Naive B cell (primary cell): Measurements from ENCODE around the gene SPEF1. TPM values are rescaled to one million over a fixed set of nuclear protein-coding genes. Genes with fewer than 3 reads are reported as not detected.

Experiments
- ATAC-seq, 2 donors: fragments of 150-1000 bp; cut with Tn5 transposase; 2 replicates each; pipeline ENCODE4 v1.10.0; 2021; ENCODE audit warnings: low read depth in 2 of 2, mild to moderate bottlenecking in 2 of 2, moderate library complexity in 2 of 2
- DNase-seq: peaks from one replicate; pipeline ENCODE4 v3.0.0; 2022
- H3K27ac Mint-ChIP-seq, 6 donors: one replicate each; pipeline ENCODE4 v1.8.0; 2020 to 2022; ENCODE audit warnings: mild to moderate bottlenecking in 6 of 6, mixed read lengths in 6 of 6, moderate library complexity in 5 of 6, inconsistent platforms in 2 of 6
- H3K27me3 Mint-ChIP-seq, 3 donors: one replicate each; pipeline ENCODE4 v1.8.0; 2021 to 2022; ENCODE audit warnings: mixed read lengths in 3 of 3, mild to moderate bottlenecking in 1 of 3
- H3K36me3 Mint-ChIP-seq, 2 donors: one replicate each; pipeline ENCODE4 v1.8.0; 2020 to 2022; ENCODE audit warnings: mixed read lengths in 2 of 2, inconsistent platforms in 1 of 2, mild to moderate bottlenecking in 1 of 2
- H3K4me1 Mint-ChIP-seq, 3 donors: one replicate each; pipeline ENCODE4 v1.8.0; 2020 to 2022; ENCODE audit warnings: mixed read lengths in 3 of 3, inconsistent platforms in 1 of 3, mild to moderate bottlenecking in 1 of 3, moderate library complexity in 1 of 3
- H3K4me3 Mint-ChIP-seq, 8 donors: one replicate each; pipeline ENCODE4 v1.8.0; 2020 to 2022; ENCODE audit warnings: mild to moderate bottlenecking in 8 of 8, mixed read lengths in 8 of 8, moderate library complexity in 8 of 8, inconsistent platforms in 2 of 8
- H3K9me3 Mint-ChIP-seq, 7 donors: one replicate each; pipeline ENCODE4 v1.8.0; 2020 to 2022; ENCODE audit warnings: mixed read lengths in 7 of 7, mild to moderate bottlenecking in 5 of 7, inconsistent platforms in 2 of 7, moderate library complexity in 1 of 7
- polyA plus RNA-seq, 6 donors: library from polyadenylated mRNA; unstranded; fragments of 300-500 nt; fragmentation: Illumina TruSeq; gene quantifications; one replicate each; pipeline ENCODE4 v1.2.3, GENCODE V29; 2021; ENCODE audit warnings: low read depth in 6 of 6

SPEF1 gene
- polyA plus RNA-seq, 6 donors from 2014 or later = not detected

- no peaks in the 10 kb centered on the region for H3K36me3 Mint-ChIP-seq
- H3K4me1 Mint-ChIP-seq = peaks cover 15 to 34% (median 30%) of the 10 kb centered on the region in 3 donors
- H3K4me3 Mint-ChIP-seq = no peak overlapping the region
- no peak overlapping the region for H3K27ac Mint-ChIP-seq
- DNase-seq (no peak), ATAC-seq (no peak)
- H3K27me3 Mint-ChIP-seq = peaks cover 0 to 7% (median 4%) of the 10 kb centered on the region in 3 donors
- no peaks in the 10 kb centered on the region for H3K9me3 Mint-ChIP-seq
Observed at GRCh38 chr20:3815703-3816315, 34.6 kb upstream of the SPEF1 start.

DNA sequence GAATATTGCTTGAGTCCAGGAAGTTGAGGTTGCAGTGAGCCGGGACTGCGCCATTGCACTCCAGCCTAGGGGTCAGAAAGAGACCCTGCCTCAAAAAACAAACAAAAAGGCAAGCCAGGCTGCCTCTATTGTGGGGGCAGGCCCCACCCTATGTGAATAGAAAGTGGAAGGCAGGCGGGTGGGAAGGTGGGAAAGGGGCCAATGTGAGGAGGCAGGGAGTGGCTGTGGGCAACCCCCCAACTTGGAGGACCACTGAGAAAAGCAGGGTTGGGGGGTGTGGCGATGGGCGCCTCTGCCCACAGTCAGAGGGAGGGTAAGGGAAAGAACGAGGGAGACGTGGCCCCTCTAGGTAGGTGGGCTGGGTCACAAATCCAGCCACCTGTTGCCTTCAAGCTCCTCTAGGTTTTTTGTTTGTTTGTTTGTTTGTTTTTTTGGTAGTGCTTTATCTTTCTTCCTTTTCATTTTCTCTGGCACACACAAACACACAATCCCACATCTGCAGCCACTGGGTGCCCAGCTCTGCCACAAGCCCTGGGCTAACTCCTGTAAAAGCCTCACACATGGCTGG lies 33.8 kb upstream of the SPEF1 start:
- H3K36me3 Mint-ChIP-seq = no peaks in the 10 kb centered on the region

DNA sequence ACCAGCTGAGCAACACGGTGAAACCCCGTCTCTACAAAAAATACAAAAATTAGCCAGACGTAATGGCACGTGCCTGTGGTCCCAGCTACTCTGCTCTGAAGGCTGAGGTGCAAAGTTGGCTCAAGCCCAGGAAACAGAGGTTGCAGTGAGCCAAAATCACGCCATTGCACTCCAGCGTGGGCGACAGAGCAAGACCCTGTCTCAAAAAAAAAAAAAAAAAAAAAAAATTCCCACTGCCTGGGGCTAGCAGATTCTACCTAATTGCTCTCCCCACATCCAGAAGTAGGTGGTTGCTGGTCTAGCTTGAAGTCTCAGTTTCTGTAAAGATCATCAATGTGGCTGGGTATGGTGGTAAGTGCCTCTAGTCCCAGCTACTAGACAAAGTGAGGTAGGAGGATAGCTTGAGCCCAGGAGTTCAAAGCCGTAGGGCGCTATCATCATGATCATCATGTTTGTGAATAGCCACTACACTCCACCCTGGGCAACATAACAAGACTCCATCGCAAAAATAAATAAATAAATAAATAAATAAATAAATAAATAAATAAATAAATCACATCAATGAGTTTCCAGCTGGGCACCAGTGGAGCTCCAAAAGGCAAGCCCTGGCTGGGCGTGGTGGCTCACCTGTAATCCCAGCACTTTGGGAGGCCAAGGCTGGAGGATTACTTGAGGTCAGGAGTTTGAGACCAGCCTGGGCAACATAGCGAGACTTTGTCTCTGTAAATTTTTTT lies 32.8 kb upstream of the SPEF1 start:
- Mint-ChIP-seq H3K4me3 (no peak overlapping the region), H3K27ac (no peak overlapping the region), H3K9me3 (no peaks in the 10 kb centered on the region), H3K4me1 (peaks cover 14 to 24% (median 20%) of the 10 kb centered on the region in 3 donors), H3K27me3 (peaks cover 0 to 7% (median 4%) of the 10 kb centered on the region in 3 donors), H3K36me3 (no peaks in the 10 kb centered on the region)
- DNase-seq (no peak), ATAC-seq (no peak)

More for the DNA sequence above, 33.8 kb upstream of the SPEF1 start:
- H3K27me3 Mint-ChIP-seq = peaks cover 0 to 7% (median 4%) of the 10 kb centered on the region in 3 donors
- H3K4me3 Mint-ChIP-seq = no peak overlapping the region
- ATAC-seq (no peak), DNase-seq (no peak)
- peaks cover 14 to 31% (median 29%) of the 10 kb centered on the region in 3 donors for H3K4me1 Mint-ChIP-seq
- no peak overlapping the region for H3K27ac Mint-ChIP-seq
- no peaks in the 10 kb centered on the region for H3K9me3 Mint-ChIP-seq

DNA sequence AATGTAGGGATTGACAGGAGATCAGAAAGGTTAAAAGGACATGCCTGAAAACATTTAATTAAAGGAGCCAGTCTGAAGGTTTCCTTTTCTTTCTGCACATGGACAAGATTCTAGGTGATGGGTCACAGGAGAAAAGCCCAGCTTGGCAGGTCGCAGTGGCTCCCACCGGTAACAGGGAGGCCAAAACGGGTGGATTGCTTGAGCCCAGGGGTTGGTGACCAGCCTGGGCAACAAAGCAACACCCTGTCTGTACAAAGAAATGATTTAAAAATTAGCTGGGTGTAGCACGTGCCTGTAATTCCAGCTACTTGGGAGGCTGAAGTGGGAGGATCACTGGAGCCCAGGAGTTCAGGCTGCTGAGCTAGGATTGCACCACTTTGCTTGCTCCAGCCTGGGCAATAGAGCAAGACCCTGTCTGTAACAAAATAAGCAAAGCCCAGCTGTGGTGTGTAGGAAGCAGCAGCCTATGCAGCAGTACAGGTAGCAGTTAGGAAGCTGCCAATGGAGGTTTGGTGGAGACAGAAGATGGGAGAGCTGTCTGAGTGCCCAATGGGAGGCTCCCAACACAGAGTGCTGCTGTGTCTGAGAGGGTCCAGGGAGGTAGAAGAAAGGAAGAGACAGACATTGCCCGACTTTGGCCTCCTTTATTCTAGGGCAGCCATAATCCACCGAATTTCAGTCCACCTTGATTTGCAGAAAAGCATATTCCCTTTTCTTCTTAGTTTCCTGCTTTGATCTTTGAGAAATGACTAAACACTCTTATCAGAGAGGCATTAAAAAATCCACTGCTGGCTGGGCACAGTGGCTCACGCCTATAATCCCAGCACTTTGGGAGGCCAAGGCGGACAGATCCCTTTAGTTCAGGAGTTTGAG lies 32.0 kb upstream of the SPEF1 start:
- Mint-ChIP-seq H3K36me3 (no peaks in the 10 kb centered on the region), H3K27ac (peak overlapping the region in 1 of 6 donors; percentile 52), H3K27me3 (peaks cover 0 to 7% (median 4%) of the 10 kb centered on the region in 3 donors), H3K4me3 (no peak overlapping the region), H3K9me3 (no peaks in the 10 kb centered on the region), H3K4me1 (peaks cover 14 to 17% (median 16%) of the 10 kb centered on the region in 3 donors)
- no peak for DNase-seq
- ATAC-seq = no peak

DNA sequence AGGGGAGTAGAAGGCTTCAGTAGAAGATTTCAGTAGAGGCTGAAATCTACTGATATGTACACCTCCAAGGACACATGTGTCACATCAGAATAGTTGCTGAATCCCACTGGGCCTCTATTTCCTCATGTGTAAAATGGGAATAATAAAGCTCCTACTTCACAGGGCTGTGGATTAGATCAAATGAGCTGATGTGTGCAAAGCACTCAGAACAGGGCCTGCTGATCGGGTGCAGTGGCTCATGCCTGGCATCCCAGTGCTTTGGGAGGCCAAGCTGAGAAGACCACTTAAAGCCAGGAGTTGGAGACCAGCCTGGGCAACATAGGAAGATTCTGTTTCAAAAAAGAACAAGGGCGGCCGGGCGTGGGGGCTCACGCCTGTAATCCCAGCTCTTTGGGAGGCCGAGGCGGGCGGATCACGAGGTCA lies 31.0 kb upstream of the SPEF1 start:
- DNase-seq (no peak), ATAC-seq (no peak)
- no peaks in the 10 kb centered on the region for H3K36me3 Mint-ChIP-seq
- H3K27ac Mint-ChIP-seq = peak overlapping the region in 3 of 6 donors; percentile 9 to 72 (median 16)
- peak overlapping the region in 5 of 8 donors; percentile 5 to 80 (median 69) for H3K4me3 Mint-ChIP-seq
- H3K9me3 Mint-ChIP-seq = no peaks in the 10 kb centered on the region
- peaks cover 14 to 17% (median 17%) of the 10 kb centered on the region in 3 donors for H3K4me1 Mint-ChIP-seq
- peaks cover 0 to 7% (median 4%) of the 10 kb centered on the region in 3 donors for H3K27me3 Mint-ChIP-seq

DNA sequence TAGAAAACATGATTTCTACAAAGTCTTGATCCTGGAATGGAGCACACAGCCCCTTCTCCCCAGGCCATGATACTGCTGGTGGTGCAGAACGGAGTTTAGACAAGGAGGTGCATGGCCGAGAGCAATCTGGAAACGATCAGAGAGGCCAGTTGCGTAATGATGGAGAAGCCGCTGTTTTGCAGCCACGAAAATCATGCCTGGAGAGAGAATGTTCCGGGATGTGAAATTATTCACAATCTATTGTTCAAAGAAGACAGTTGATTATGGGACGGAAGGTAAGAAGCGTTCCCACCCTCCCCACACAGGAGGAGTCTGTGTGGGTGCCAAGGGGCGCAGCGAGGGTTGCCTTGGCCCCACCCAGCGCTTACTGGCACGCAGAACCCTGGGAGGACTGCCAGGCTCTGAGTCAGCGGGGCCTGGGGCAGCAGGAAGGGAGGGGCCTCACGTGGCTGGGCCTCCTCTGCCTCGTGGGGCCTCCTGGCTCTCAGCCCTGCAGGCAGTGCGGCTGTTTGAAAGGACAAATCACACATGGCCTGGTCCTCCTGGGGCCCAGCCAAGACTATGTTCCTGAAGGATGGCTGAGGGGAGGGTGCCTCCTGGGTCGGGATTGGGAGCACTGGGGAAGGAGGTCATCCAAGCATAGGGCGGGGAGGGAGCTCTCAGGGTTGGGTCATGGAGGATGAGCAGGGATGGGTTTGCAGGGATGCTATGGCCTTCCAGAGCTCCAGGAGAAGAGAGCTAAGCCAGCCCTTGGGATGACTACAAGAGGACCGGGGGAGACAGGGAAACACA lies 30.4 kb upstream of the SPEF1 start:
- DNase-seq = peak; percentile 31
- H3K27ac Mint-ChIP-seq = peak overlapping the region in 4 of 6 donors; percentile 9 to 72 (median 30)
- peaks cover 14 to 22% (median 21%) of the 10 kb centered on the region in 3 donors for H3K4me1 Mint-ChIP-seq
- H3K27me3 Mint-ChIP-seq = peaks cover 0 to 7% (median 4%) of the 10 kb centered on the region in 3 donors
- H3K4me3 Mint-ChIP-seq = peak overlapping the region; percentile 41 to 80 (median 75)
- H3K9me3 Mint-ChIP-seq = no peaks in the 10 kb centered on the region
- ATAC-seq = peak; percentile 83 to 84
- no peaks in the 10 kb centered on the region for H3K36me3 Mint-ChIP-seq

DNA sequence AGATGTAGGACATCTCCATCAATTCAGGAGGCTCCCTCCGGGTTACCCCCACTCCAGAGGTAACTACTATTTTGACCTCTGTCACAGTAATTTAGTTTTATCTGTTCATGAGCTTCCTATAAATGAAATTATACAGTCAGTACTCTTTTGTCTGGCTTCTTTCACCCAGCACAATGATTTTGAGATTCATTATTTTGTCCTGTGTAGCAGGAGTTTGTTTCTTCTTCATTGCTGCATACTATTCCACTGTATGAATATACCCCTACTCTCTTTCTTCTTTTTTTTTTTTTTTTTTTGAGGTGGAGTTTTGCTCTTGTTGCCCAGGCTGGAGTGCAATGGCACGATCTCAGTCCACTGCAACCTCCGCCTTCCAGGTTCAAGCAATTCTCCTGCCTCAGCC lies 27.3 kb upstream of the SPEF1 start:
- Mint-ChIP-seq H3K36me3 (peaks cover 15 to 19% of the 10 kb centered on the region in 2 donors), H3K9me3 (no peaks in the 10 kb centered on the region), H3K4me3 (no peak overlapping the region), H3K27me3 (peaks cover 0 to 4% (median 0%) of the 10 kb centered on the region in 3 donors), H3K4me1 (peaks cover 28 to 36% (median 32%) of the 10 kb centered on the region in 3 donors), H3K27ac (no peak overlapping the region)
- no peak for ATAC-seq
- DNase-seq = no peak

DNA sequence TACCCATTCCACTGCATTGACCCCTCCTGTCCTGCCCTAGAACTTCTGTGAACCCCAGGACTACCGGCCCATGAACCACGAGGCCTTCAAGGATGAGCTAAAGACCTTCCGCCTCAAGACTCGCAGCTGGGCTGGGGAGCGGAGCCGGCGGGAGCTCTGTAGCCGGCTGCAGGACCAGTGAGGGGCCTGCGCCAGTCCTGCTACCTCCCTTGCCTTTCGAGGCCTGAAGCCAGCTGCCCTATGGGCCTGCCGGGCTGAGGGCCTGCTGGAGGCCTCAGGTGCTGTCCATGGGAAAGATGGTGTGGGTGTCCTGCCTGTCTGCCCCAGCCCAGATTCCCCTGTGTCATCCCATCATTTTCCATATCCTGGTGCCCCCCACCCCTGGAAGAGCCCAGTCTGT lies 23.5 kb upstream of the SPEF1 start:
- ATAC-seq = no peak
- Mint-ChIP-seq H3K27me3 (no peaks in the 10 kb centered on the region), H3K4me1 (peaks cover 35 to 49% (median 47%) of the 10 kb centered on the region in 3 donors), H3K36me3 (peaks cover 25 to 34% of the 10 kb centered on the region in 2 donors), H3K4me3 (peak overlapping the region in 1 of 8 donors; percentile 51), H3K27ac (no peak overlapping the region), H3K9me3 (no peaks in the 10 kb centered on the region)
- DNase-seq = no peak

GRCh38 chr20:3804254-3804751 lies 23.1 kb upstream of the SPEF1 start:
- DNase-seq = no peak
- ATAC-seq = no peak
- H3K27me3 Mint-ChIP-seq = no peaks in the 10 kb centered on the region
- H3K36me3 Mint-ChIP-seq = peaks cover 25 to 34% of the 10 kb centered on the region in 2 donors
- peak overlapping the region in 2 of 6 donors; percentile 48 to 91 for H3K27ac Mint-ChIP-seq
- H3K4me3 Mint-ChIP-seq = no peak overlapping the region
- peaks cover 39 to 53% (median 51%) of the 10 kb centered on the region in 3 donors for H3K4me1 Mint-ChIP-seq
- H3K9me3 Mint-ChIP-seq = peaks cover 0 to 2% (median 0%) of the 10 kb centered on the region in 7 donors

DNA sequence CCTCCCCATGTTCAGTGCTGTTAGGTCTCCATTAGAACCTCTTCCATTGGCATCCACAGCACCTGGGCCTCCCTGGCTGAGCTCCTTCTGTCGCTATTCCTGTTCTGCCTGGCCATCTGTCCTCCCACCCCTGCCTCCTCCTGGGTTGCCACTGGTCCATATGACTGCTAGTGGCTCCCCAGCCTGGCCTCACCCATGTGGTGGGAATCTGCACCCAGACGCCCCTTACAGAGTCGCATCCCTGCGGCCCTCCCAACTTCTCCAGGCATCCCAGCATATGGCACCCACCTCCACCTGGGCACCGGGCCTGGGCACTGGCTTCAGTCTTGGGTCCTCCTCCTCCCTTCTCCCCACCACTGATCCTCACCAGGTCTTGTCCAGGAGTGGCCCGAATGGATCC lies 22.6 kb upstream of the SPEF1 start:
- peak overlapping the region in 3 of 8 donors; percentile 56 to 74 (median 61) for H3K4me3 Mint-ChIP-seq
- peak overlapping the region in 3 of 6 donors; percentile 75 to 91 (median 91) for H3K27ac Mint-ChIP-seq
- H3K27me3 Mint-ChIP-seq = no peaks in the 10 kb centered on the region
- H3K36me3 Mint-ChIP-seq = peaks cover 25 to 34% of the 10 kb centered on the region in 2 donors
- peaks cover 0 to 2% (median 0%) of the 10 kb centered on the region in 7 donors for H3K9me3 Mint-ChIP-seq
- peaks cover 42 to 58% (median 56%) of the 10 kb centered on the region in 3 donors for H3K4me1 Mint-ChIP-seq
- no peak for ATAC-seq
- DNase-seq = no peak

DNA sequence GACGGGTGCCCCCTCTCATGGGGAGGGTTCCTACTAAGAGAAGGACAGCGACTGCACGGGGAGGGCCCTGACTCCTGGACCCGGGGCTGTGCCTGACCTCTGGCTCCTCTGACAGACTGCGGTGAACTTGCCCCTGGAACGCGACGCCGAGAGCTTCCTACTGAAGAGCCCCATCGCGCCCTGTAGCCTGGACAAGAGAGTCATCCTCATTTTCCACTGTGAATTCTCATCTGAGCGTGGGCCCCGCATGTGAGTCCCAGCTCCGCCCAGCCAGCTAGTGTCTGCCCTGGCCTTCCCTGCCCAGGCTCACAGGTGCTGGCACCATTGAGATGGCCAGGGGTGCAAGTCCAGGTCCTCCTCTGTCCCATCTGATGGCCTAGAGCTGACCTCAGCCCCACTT lies 22.0 kb upstream of the SPEF1 start:
- H3K4me3 Mint-ChIP-seq = peak overlapping the region in 1 of 8 donors; percentile 56
- no peaks in the 10 kb centered on the region for H3K27me3 Mint-ChIP-seq
- DNase-seq (no peak), ATAC-seq (no peak)
- H3K9me3 Mint-ChIP-seq = peaks cover 0 to 2% (median 0%) of the 10 kb centered on the region in 7 donors
- peaks cover 48 to 64% (median 62%) of the 10 kb centered on the region in 3 donors for H3K4me1 Mint-ChIP-seq
- peaks cover 25 to 34% of the 10 kb centered on the region in 2 donors for H3K36me3 Mint-ChIP-seq
- peak overlapping the region in 2 of 6 donors; percentile 91 for H3K27ac Mint-ChIP-seq
